Stimulated activated CD8-positive, alpha-beta memory T cell treated with anti-CD3 and anti-CD28 coated beads, Interleukin-4, amount 100 ng/mL, for 24 hours (primary cell): ENCODE results near the gene RAPGEF5.

Source experiments
- DNase-seq: peaks from one replicate; pipeline ENCODE4 v3.0.0-alpha.2; 2020; ENCODE audit warnings: low read depth

The RAPGEF5 gene

GRCh38 chr7:22216832-22217475 lies 140.0 kb downstream of the RAPGEF5 start:
- DNase-seq: no peak

- no peak for DNase-seq
These were observed 140.6 kb downstream of the RAPGEF5 start for GRCh38 chr7:22216309-22216708.

GRCh38 chr7:22214000-22214399 lies 143.0 kb downstream of the RAPGEF5 start:
- no peak for DNase-seq

- DNase-seq: no peak
These were observed 143.9 kb downstream of the RAPGEF5 start for GRCh38 chr7:22213081-22213480.

- no peak for DNase-seq
These were observed 146.0 kb downstream of the RAPGEF5 start for GRCh38 chr7:22210967-22211366.

GRCh38 chr7:22210355-22210754 lies 146.6 kb downstream of the RAPGEF5 start:
- DNase-seq: no peak

GRCh38 chr7:22208799-22209198 lies 148.2 kb downstream of the RAPGEF5 start:
- DNase-seq: no peak

- DNase-seq: no peak
These were observed 149.2 kb downstream of the RAPGEF5 start for GRCh38 chr7:22207724-22208225.

GRCh38 chr7:22205631-22206030 lies 151.3 kb downstream of the RAPGEF5 start:
- DNase-seq: no peak

- no peak for DNase-seq
These were observed 152.6 kb downstream of the RAPGEF5 start for GRCh38 chr7:22204312-22204711.

GRCh38 chr7:22202141-22202540 lies 154.8 kb downstream of the RAPGEF5 start:
- DNase-seq: no peak

GRCh38 chr7:22201186-22201880 lies 155.6 kb downstream of the RAPGEF5 start:
- DNase-seq: no peak

- DNase-seq: no peak
These were observed 156.2 kb downstream of the RAPGEF5 start for GRCh38 chr7:22200777-22201176.

GRCh38 chr7:22200238-22200637 lies 156.7 kb downstream of the RAPGEF5 start:
- no peak for DNase-seq

GRCh38 chr7:22197376-22197775 lies 159.6 kb downstream of the RAPGEF5 start:
- no peak for DNase-seq

GRCh38 chr7:22196429-22196828 lies 160.5 kb downstream of the RAPGEF5 start:
- no peak for DNase-seq

- DNase-seq: no peak
These were observed 161.4 kb downstream of the RAPGEF5 start for GRCh38 chr7:22195397-22196172.

GRCh38 chr7:22194658-22195273 lies 162.2 kb downstream of the RAPGEF5 start:
- no peak for DNase-seq

- no peak for DNase-seq
These were observed 163.4 kb downstream of the RAPGEF5 start for GRCh38 chr7:22193450-22193983.

GRCh38 chr7:22192801-22193200 lies 164.2 kb downstream of the RAPGEF5 start:
- no peak for DNase-seq

GRCh38 chr7:22190736-22191135 lies 166.2 kb downstream of the RAPGEF5 start:
- DNase-seq: no peak

- no peak for DNase-seq
These were observed 167.2 kb downstream of the RAPGEF5 start for GRCh38 chr7:22189741-22190140.
